Jurkat, Clone E6-1 (cell line): ENCODE results near the gene MAP2.

Experiments
- DNase-seq: peaks from one replicate; pipeline ENCODE4 v3.0.0-alpha.2; 2011; ENCODE audit warnings: low read depth, low spot score
- H3K4me3 ChIP-seq: 2 replicates; pipeline ENCODE4 v1.5.1; 2011; ENCODE audit warnings: mild to moderate bottlenecking, low read length, control low read depth, moderate library complexity

MAP2 gene

DNA sequence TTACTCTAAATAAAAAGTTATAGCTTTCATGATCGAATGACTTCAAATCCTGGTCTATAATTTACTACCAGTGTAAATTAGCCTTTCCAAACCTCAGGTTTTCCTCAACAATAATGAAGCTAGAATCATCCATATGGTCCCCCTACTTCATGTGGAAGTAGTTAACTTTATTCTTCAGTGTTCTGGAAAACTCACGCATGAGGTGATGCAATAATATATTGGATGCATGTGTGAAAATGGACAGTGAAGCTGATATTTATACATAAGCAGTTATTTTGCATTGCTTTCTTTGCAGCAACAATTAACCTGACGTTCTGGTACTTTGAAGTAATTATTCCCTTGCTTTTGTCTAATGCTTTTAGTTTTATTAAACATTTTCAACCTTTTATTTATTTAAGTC, 329.2 kb downstream of the MAP2 start:
- no peak overlapping the region for H3K4me3 ChIP-seq
- DNase-seq = no peak

DNA sequence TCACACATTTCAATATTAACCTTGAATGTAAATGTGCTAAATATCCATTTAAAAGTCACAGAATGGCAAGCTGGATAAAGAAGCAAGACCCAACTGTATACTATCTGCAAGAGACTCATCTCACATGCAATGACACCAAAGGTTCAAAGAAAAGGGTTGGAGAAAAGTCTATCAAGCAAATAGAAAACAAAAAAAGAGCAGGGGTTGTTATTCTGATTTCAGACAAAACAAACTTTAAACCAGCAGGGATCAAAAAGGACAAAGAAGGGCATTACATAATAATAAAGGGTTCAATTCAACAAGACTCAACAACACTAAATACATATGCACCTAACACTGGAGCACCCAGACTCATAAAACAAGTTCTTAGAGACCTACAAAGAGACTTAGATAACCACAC, 333.3 kb downstream of the MAP2 start:
- H3K4me3 ChIP-seq = no peak overlapping the region
- no peak for DNase-seq

DNA sequence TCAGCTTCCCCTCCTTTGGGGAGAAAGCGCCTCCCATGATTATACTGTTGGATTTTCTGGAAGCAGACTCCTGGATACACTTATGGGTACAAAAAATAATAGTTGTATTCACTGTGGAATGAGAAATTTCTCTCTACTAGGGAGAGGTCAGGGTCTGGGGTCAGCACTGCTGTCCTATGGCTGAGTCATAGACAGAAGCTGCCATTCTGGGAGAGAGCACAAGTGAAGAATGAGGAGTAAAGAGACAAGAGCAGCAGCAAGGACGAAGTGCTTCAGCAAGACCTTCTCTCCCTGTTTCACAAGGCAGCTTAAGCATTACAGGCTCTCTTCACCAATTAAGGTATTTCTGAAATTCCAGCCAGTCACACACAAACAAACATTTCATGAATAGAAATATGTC, 337.7 kb downstream of the MAP2 start:
- DNase-seq = no peak

DNA sequence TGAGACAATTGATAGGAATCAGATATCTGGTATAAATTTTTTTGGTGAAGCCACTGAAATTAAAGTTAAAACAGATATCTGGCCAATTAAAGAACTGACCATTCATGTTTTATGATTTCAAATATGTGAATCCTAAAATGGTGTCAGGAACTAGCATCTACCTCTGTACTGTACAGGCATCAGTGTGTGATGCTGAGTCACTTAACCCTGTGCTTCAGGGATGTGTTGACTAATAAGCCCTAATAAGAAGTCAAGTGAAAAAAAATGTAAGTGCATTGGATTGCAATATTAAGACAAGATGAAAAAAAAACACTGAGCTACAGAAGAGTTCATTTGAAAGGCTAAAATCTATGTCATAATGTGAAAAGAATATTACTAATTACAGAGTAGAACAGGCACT, 338.7 kb downstream of the MAP2 start:
- DNase-seq = no peak
- H3K4me3 ChIP-seq = no peak overlapping the region

More for the DNA sequence above, 337.7 kb downstream of the MAP2 start:
- H3K4me3 ChIP-seq = no peak overlapping the region

DNA sequence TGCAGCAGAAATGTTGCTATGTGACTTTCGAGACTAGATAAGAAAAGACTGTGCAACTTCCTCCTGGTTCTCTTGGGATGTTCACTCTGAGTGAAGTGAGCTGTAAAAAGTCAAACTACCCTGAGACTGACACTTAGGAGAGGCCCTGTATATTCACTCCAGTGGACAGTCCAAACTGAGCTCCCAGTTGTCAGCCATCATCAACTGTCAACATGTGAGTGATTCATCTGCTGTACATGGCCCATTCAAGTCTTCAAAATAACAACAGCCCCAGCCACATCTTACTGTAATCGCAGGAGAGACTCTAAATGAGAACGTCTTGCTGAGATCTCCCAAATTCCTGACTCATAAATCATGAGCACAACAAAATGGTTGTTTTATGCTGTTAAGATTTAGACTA, 339.3 kb downstream of the MAP2 start:
- no peak overlapping the region for H3K4me3 ChIP-seq

DNA sequence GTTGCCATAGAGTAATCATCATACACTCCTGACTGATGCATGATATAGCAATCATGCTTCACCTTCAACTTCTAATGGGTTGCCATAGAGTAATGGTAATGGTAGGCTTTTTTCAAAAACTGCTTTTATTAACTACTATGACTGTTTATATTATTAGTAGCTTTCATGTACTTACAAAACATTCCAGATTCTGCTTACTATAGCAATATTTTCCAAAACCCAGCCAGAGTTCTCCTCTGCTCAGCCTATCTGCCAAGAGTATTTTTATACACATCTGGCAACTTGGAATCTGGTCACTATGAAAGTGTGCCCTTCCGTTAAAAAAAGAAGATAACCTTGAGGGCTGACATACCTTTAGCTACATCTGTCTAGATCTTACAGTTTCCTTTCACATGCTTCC, 342.8 kb downstream of the MAP2 start:
- H3K4me3 ChIP-seq = no peak overlapping the region
- no peak for DNase-seq

More for the DNA sequence above, 339.3 kb downstream of the MAP2 start:
- no peak for DNase-seq

DNA sequence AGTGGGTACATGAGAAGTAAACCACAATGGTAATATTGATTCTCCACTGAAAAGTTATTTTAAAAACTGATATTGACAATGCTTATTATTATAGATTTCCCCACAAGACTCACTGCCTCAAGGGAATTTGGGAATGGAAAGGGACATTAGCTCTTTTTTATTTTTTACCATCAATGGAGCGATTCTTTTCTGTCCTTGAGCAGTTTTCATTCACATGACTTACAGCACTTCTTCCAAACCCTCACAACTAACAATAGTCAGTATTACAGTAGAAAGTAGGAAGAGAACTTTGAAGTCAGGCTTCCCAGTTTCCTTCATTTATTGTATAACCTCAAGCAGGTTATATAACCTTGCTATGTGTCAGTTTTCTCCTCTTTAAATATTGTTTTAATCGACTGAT, 343.5 kb downstream of the MAP2 start:
- no peak for DNase-seq

DNA sequence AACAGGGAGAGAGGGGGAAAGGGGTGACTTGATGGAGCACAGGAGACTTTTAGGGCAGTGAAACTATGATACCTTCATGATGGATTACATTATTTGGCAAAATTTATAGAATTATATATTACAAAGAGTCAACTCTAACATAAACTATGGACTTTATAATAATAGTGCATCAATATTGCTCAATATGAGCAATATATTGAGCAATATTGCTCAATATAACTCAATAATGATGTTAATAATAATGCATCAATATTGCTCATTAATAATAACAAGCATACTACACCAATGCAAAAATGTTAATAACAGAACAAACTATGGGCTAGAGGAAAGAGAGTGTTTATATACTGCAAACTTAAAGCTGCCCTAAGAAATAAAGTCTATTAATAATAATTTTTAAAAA, 344.7 kb downstream of the MAP2 start:
- DNase-seq = no peak
- H3K4me3 ChIP-seq = no peak overlapping the region

More for the DNA sequence above, 343.5 kb downstream of the MAP2 start:
- no peak overlapping the region for H3K4me3 ChIP-seq

DNA sequence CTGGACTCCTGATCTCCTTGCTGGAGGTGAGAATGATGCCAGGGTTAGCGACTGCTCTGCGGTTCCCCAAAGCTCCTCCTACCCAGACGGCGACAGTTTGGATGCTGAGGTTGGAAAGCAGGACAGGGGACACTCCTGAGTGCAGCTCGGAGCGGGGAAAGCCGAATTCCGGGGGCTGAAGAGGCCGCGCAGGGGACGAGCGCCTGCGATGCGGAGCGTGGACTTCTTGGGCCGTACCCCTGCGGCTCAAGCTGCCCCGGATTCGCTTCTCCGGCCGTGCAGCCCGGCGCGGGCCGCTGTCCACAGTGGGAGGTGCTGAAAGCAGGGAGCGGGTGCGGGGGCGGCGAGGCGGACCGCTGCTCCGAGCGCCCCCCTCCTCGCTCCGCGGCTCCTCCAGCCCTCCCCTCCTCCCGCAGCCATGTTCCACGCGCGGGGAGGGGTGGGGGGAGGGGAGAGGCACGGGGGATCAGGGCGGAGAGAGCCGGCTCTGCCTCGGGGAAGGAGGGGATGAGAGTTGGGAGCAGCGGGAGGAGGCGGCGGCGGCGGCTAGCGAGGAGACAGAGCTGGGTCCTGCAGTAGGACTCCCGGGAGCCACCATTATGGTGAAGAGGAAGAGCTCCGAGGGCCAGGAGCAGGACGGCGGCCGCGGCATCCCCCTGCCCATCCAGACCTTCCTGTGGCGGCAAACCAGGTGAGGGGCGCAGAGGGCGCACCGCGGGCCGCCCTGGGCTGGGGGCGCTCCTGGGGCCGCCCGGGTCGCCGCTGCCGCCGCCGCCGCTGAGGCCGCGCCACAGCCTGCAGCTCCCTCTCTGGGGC, 347.8 kb downstream of the MAP2 start, which contains the start of gene UNC80:
UNC80 (plus strand) TSS at position 359 of the 816 bp plus-strand sequence; CDS start at position 600, 241 bp downstream.
- no peak for DNase-seq
- no peak within 1 kb of the TSS for H3K4me3 ChIP-seq

DNA sequence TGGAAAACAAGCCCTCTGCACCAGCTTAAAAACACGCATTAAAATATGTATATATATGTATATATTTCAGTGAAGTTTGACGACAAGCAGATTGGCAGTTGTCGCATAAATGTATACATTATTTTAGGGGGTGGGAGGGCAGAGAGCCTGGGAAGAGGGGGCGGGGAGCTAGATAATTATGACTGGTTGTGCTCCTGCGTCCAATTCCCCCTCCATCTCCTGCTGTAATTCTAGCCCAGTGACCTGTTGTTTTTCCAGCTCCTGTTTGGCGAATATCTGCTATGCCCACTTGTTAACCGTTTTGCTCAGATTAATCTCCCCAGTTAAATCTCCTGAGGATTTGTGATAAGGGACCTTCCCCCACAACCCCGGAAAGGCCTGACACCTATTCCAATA, 348.4 kb downstream of the MAP2 start:
- DNase-seq = no peak
- no peak overlapping the region for H3K4me3 ChIP-seq

DNA sequence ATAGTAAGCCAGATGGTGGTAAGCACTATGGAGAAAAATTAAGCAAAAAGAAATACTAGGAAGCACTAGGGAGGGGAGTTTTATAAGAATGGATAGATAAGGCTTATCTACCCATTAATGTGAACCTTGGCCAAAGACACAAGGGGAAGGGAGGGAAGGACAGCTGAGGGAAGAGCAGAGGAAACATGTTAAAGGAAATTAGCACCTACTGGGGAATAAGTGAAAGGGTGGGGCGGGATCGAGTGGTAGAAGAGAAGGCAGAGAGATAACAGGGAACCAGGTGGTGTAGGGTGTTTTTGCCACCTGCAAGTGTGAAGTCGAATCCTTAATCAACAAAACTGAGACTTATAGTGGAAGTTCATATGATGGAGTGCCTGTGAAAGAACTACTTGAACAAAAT, 349.5 kb downstream of the MAP2 start:
- DNase-seq = no peak
- H3K4me3 ChIP-seq = no peak overlapping the region
